Mucosa of rectum (tissue), 2 donors: ENCODE data around the gene FNDC11.

Experiments
- H3K27ac ChIP-seq, 2 donors: one replicate each; pipeline ENCODE4 v1.7.0; 2013; ENCODE audit warnings: inconsistent platforms in 2 of 2, low read depth in 2 of 2, low read length in 2 of 2
- H3K27me3 ChIP-seq, 2 donors: one replicate each; pipeline ENCODE4 v1.7.0; 2013; ENCODE audit warnings: low read length in 2 of 2; ENCODE audit not compliant: control insufficient read depth in 2 of 2, insufficient read depth in 2 of 2
- H3K36me3 ChIP-seq, 2 donors: one replicate each; pipeline ENCODE4 v1.7.0; 2013; ENCODE audit warnings: low read length in 2 of 2; ENCODE audit not compliant: control insufficient read depth in 2 of 2, insufficient read depth in 2 of 2
- H3K4me1 ChIP-seq, 2 donors: one replicate each; pipeline ENCODE4 v1.7.0; 2013; ENCODE audit warnings: low read length in 2 of 2, mild to moderate bottlenecking in 1 of 2; ENCODE audit not compliant: control insufficient read depth in 2 of 2, insufficient read depth in 2 of 2
- H3K4me3 ChIP-seq, 2 donors: one replicate each; pipeline ENCODE4 v1.7.0; 2013; ENCODE audit warnings: low read length in 2 of 2
- H3K9ac ChIP-seq, 2 donors: one replicate each; pipeline ENCODE4 v1.7.0; 2013; ENCODE audit warnings: low read length in 2 of 2, low read depth in 1 of 2, mild to moderate bottlenecking in 1 of 2
- H3K9me3 ChIP-seq, 2 donors: one replicate each; pipeline ENCODE4 v1.7.0; 2013; ENCODE audit warnings: low read length in 2 of 2; ENCODE audit not compliant: control insufficient read depth in 2 of 2
- donor health status: healthy.
- donor health status: Normal muscosa, but diverticular disease.

FNDC11 gene

GRCh38 chr20:63573647-63574131, 19.7 kb downstream of the FNDC11 start:
- peak overlapping the region; percentile 85 to 89 for H3K4me3 ChIP-seq
- peak overlapping the region; percentile 65 to 74 for H3K27ac ChIP-seq
- H3K9me3 ChIP-seq, result no peaks in the 10 kb centered on the region
- peaks cover 6 to 13% of the 10 kb centered on the region in 2 donors for H3K4me1 ChIP-seq
- no peaks in the 10 kb centered on the region for H3K36me3 ChIP-seq
- peaks cover 0 to 10% of the 10 kb centered on the region in 2 donors for H3K27me3 ChIP-seq
- H3K9ac ChIP-seq, result peak overlapping the region; percentile 86 to 98

- H3K27ac ChIP-seq, result peak within 1 kb of the TSS; percentile 65 to 74
- peak within 1 kb of the TSS; percentile 86 to 98 for H3K9ac ChIP-seq
- H3K9me3 ChIP-seq, result no peaks in the 10 kb centered on the region
- H3K36me3 ChIP-seq, result no peaks in the 10 kb centered on the region
- H3K4me3 ChIP-seq, result peak within 1 kb of the TSS; percentile 85 to 89
- H3K27me3 ChIP-seq, result peaks cover 2 to 10% of the 10 kb centered on the region in 2 donors
- H3K4me1 ChIP-seq, result peaks cover 6 to 10% of the 10 kb centered on the region in 2 donors
These were observed 20.3 kb downstream of the FNDC11 start, which contains the start of gene HELZ2 for GRCh38 chr20:63574156-63574828. TSS of gene HELZ2 (minus strand) at chr20:63574239. CDS start at chr20:63572385, 1,854 bp downstream.

- peaks cover 5 to 10% of the 10 kb centered on the region in 2 donors for H3K27me3 ChIP-seq
- H3K27ac ChIP-seq, result no peak overlapping the region
- H3K4me3 ChIP-seq, result no peak overlapping the region
- H3K36me3 ChIP-seq, result no peaks in the 10 kb centered on the region
- peak overlapping the region in 1 of 2 donors; percentile 88 for H3K9ac ChIP-seq
- no peaks in the 10 kb centered on the region for H3K9me3 ChIP-seq
- peaks cover 6 to 10% of the 10 kb centered on the region in 2 donors for H3K4me1 ChIP-seq
These were observed 21.1 kb downstream of the FNDC11 start for GRCh38 chr20:63574829-63575743.

- no peak overlapping the region for H3K4me3 ChIP-seq
- peaks cover 7 to 10% of the 10 kb centered on the region in 2 donors for H3K27me3 ChIP-seq
These were observed 22.4 kb downstream of the FNDC11 start for GRCh38 chr20:63576311-63576710.

GRCh38 chr20:63577317-63577894, 23.4 kb downstream of the FNDC11 start:
- Histone ChIP-seq H3K9me3 (no peaks in the 10 kb centered on the region), H3K9ac (no peak overlapping the region), H3K4me1 (peaks cover 6 to 10% of the 10 kb centered on the region in 2 donors), H3K4me3 (no peak overlapping the region), H3K27ac (no peak overlapping the region), H3K36me3 (no peaks in the 10 kb centered on the region), H3K27me3 (peaks cover 7 to 10% of the 10 kb centered on the region in 2 donors)

More at GRCh38 chr20:63576311-63576710, 22.4 kb downstream of the FNDC11 start:
- Histone ChIP-seq H3K4me1 (peaks cover 6 to 10% of the 10 kb centered on the region in 2 donors), H3K9ac (no peak overlapping the region), H3K27ac (no peak overlapping the region), H3K9me3 (no peaks in the 10 kb centered on the region), H3K36me3 (no peaks in the 10 kb centered on the region)

- H3K36me3 ChIP-seq, result no peaks in the 10 kb centered on the region
- peaks cover 7 to 10% of the 10 kb centered on the region in 2 donors for H3K27me3 ChIP-seq
- H3K4me1 ChIP-seq, result peaks cover 2 to 6% of the 10 kb centered on the region in 2 donors
- H3K9ac ChIP-seq, result no peak overlapping the region
- H3K4me3 ChIP-seq, result no peak overlapping the region
- H3K27ac ChIP-seq, result no peak overlapping the region
- H3K9me3 ChIP-seq, result no peaks in the 10 kb centered on the region
These were observed 24.5 kb downstream of the FNDC11 start for GRCh38 chr20:63578224-63579016.

- H3K4me1 ChIP-seq, result peaks cover 0 to 3% of the 10 kb centered on the region in 2 donors
- peaks cover 7 to 10% of the 10 kb centered on the region in 2 donors for H3K27me3 ChIP-seq
- H3K4me3 ChIP-seq, result no peak overlapping the region
- H3K27ac ChIP-seq, result no peak overlapping the region
- H3K9me3 ChIP-seq, result no peaks in the 10 kb centered on the region
- no peak overlapping the region for H3K9ac ChIP-seq
- H3K36me3 ChIP-seq, result no peaks in the 10 kb centered on the region
These were observed 25.2 kb downstream of the FNDC11 start for GRCh38 chr20:63579017-63579694.

- no peak overlapping the region for H3K27ac ChIP-seq
- H3K36me3 ChIP-seq, result no peaks in the 10 kb centered on the region
- no peaks in the 10 kb centered on the region for H3K9me3 ChIP-seq
- no peaks in the 10 kb centered on the region for H3K4me1 ChIP-seq
- peaks cover 7 to 10% of the 10 kb centered on the region in 2 donors for H3K27me3 ChIP-seq
- H3K9ac ChIP-seq, result no peak overlapping the region
- no peak overlapping the region for H3K4me3 ChIP-seq
These were observed 27.0 kb downstream of the FNDC11 start for GRCh38 chr20:63580796-63581461.
